ENCODE measurements around the gene GPC5.
"Not testable (repeated sequence)": the region's sequence is repeated elsewhere in the genome, so short reads cannot be mapped to it uniquely, and the experiment has no call there.

Gene GPC5

DNA sequence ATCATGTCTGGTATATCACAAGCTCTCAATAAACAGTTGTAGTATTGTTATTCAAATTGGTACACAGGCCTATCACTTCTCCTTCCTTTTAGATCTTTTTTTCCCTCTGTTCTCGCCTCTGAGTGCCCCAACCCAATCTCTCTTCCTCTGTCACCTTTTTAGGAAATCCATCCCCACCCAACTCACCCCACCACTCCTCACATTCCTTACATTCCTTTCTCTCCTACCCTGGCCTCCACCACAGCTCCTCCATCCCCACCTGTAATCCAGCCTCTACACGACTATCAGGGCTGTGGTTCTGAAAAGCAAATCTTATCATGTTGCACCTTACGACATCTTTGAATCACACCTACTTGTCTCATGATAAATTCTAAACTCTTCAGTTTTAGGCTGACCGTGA, 1282.8 kb downstream of the GPC5 start:
- ATAC-seq (ENCODE audit: low read depth) (no peak), DNase-seq (ENCODE audit: low spot score in 2 of 2) (no peak)
- peaks cover 17% of the 10 kb centered on the region for H3K9me3 Mint-ChIP-seq
- no peak overlapping the region for H3K27ac Mint-ChIP-seq
- H3K4me1 Mint-ChIP-seq = no peaks in the 10 kb centered on the region
- H3K36me3 Mint-ChIP-seq = no peaks in the 10 kb centered on the region
- H3K27me3 Mint-ChIP-seq = no peaks in the 10 kb centered on the region
- H3K4me3 Mint-ChIP-seq = no peak overlapping the region

GRCh38 chr13:92682832-92683517, 1284.6 kb downstream of the GPC5 start:
- ATAC-seq (ENCODE audit: low read depth) (no peak), DNase-seq (ENCODE audit: low spot score in 2 of 2) (no peak)
- peaks cover 17% of the 10 kb centered on the region for H3K9me3 Mint-ChIP-seq
- no peak overlapping the region for H3K27ac Mint-ChIP-seq
- H3K36me3 Mint-ChIP-seq = no peaks in the 10 kb centered on the region
- H3K4me3 Mint-ChIP-seq = no peak overlapping the region
- H3K27me3 Mint-ChIP-seq = no peaks in the 10 kb centered on the region
- H3K4me1 Mint-ChIP-seq = no peaks in the 10 kb centered on the region

GRCh38 chr13:92694047-92694446, 1295.6 kb downstream of the GPC5 start:
- H3K27me3 Mint-ChIP-seq = no peaks in the 10 kb centered on the region
- no peak overlapping the region for H3K4me3 Mint-ChIP-seq
- no peak for DNase-seq (ENCODE audit: low spot score in 2 of 2)
- peaks cover 9% of the 10 kb centered on the region for H3K9me3 Mint-ChIP-seq
- H3K27ac Mint-ChIP-seq = no peak overlapping the region
- no peak for ATAC-seq (ENCODE audit: low read depth)
- H3K4me1 Mint-ChIP-seq = no peaks in the 10 kb centered on the region
- H3K36me3 Mint-ChIP-seq = no peaks in the 10 kb centered on the region

GRCh38 chr13:92695827-92696226, 1297.4 kb downstream of the GPC5 start:
- ATAC-seq (ENCODE audit: low read depth); DNase-seq (ENCODE audit: low spot score in 2 of 2): not testable (repeated sequence)

GRCh38 chr13:92716749-92717148, 1318.3 kb downstream of the GPC5 start:
- ATAC-seq (ENCODE audit: low read depth) (no peak), DNase-seq (ENCODE audit: low spot score in 2 of 2) (no peak)
- no peaks in the 10 kb centered on the region for H3K27me3 Mint-ChIP-seq
- H3K27ac Mint-ChIP-seq = no peak overlapping the region
- H3K36me3 Mint-ChIP-seq = no peaks in the 10 kb centered on the region
- H3K9me3 Mint-ChIP-seq = peaks cover 3% of the 10 kb centered on the region
- no peaks in the 10 kb centered on the region for H3K4me1 Mint-ChIP-seq
- no peak overlapping the region for H3K4me3 Mint-ChIP-seq

More at GRCh38 chr13:92695827-92696226, 1297.4 kb downstream of the GPC5 start:
- H3K36me3 Mint-ChIP-seq, H3K4me3 Mint-ChIP-seq, H3K27me3 Mint-ChIP-seq, H3K4me1 Mint-ChIP-seq, H3K9me3 Mint-ChIP-seq, H3K27ac Mint-ChIP-seq: not testable (repeated sequence)

DNA sequence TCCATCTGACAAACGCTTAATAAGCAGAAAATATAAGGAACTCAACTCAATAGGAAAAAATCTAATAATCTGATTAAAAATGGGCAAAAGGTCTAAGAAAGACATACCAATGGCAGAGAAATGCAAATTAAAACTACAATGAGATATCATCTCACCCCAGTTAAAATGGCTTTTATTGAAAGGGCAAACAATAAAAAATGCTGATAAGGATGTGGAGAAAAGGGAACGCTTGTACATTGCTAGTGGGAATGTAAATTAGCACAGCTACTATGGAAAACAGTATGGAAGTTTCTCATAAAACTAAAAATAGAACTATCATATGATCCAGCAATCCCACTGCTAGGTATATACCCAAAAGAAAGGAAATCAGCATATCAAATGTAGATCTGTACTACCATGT, 1319.4 kb downstream of the GPC5 start:
- DNase-seq (ENCODE audit: low spot score in 2 of 2) (no peak), ATAC-seq (ENCODE audit: low read depth) (no peak)
- no peak overlapping the region for H3K4me3 Mint-ChIP-seq
- no peaks in the 10 kb centered on the region for H3K36me3 Mint-ChIP-seq
- no peaks in the 10 kb centered on the region for H3K4me1 Mint-ChIP-seq
- no peak overlapping the region for H3K27ac Mint-ChIP-seq
- H3K27me3 Mint-ChIP-seq = no peaks in the 10 kb centered on the region
- H3K9me3 Mint-ChIP-seq = peaks cover 3% of the 10 kb centered on the region

GRCh38 chr13:92719868-92720267, 1321.4 kb downstream of the GPC5 start:
- Mint-ChIP-seq H3K36me3 (no peaks in the 10 kb centered on the region), H3K4me1 (no peaks in the 10 kb centered on the region), H3K9me3 (peaks cover 3% of the 10 kb centered on the region), H3K27me3 (no peaks in the 10 kb centered on the region), H3K27ac (no peak overlapping the region), H3K4me3 (no peak overlapping the region)
- DNase-seq (ENCODE audit: low spot score in 2 of 2) = no peak
- ATAC-seq (ENCODE audit: low read depth) = no peak

DNA sequence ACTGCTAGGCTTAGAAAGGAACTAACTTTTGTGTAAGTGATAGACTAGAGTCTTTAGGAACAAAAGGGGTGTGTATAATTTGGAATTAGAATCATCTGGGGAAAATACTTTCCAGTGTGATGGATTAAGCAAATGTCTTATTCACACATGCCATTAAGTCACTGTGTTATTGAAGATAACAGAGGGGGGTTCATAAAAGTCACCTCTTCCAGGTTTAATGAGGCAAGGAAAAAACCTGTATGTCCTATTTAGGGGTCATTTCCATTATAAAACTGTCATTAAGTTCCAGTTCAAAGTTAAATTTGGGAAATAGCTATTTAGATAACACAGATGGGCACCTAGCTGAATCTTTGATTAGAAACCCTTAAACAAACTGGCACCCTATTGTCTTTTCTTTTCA, 1323.2 kb downstream of the GPC5 start:
- H3K9me3 Mint-ChIP-seq = peaks cover 2% of the 10 kb centered on the region
- DNase-seq (ENCODE audit: low spot score in 2 of 2) (no peak), ATAC-seq (ENCODE audit: low read depth) (no peak)
- H3K27me3 Mint-ChIP-seq = no peaks in the 10 kb centered on the region
- H3K36me3 Mint-ChIP-seq = no peaks in the 10 kb centered on the region
- H3K4me3 Mint-ChIP-seq = no peak overlapping the region
- H3K4me1 Mint-ChIP-seq = no peaks in the 10 kb centered on the region
- H3K27ac Mint-ChIP-seq = no peak overlapping the region

GRCh38 chr13:92727118-92727517, 1328.7 kb downstream of the GPC5 start:
- no peak overlapping the region for H3K4me3 Mint-ChIP-seq
- H3K4me1 Mint-ChIP-seq = no peaks in the 10 kb centered on the region
- H3K27ac Mint-ChIP-seq = no peak overlapping the region
- no peaks in the 10 kb centered on the region for H3K36me3 Mint-ChIP-seq
- peaks cover 9% of the 10 kb centered on the region for H3K9me3 Mint-ChIP-seq
- DNase-seq (ENCODE audit: low spot score in 2 of 2) = no peak
- ATAC-seq (ENCODE audit: low read depth) = no peak
- H3K27me3 Mint-ChIP-seq = no peaks in the 10 kb centered on the region

DNA sequence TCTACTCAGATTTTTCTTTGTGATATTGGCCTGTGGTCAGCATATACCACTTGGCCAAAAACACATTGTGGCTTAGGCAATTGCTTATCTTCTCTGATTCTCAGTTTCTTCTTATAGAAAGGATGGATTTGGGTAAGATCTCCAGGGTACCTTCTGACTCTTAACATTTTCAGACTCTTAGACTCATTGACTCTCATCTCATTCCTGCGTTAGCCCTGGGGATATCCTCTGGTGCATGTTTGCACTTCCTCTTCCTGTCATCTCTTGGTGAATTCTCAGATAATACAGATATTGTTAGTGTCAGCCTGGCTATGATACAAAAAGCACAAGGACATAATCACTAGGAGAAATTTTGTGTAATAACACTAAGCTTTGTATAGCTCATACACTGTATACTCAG, 1335.6 kb downstream of the GPC5 start:
- H3K4me1 Mint-ChIP-seq = no peaks in the 10 kb centered on the region
- peaks cover 10% of the 10 kb centered on the region for H3K9me3 Mint-ChIP-seq
- no peaks in the 10 kb centered on the region for H3K36me3 Mint-ChIP-seq
- DNase-seq (ENCODE audit: low spot score in 2 of 2) (no peak), ATAC-seq (ENCODE audit: low read depth) (no peak)
- no peak overlapping the region for H3K4me3 Mint-ChIP-seq
- H3K27me3 Mint-ChIP-seq = no peaks in the 10 kb centered on the region
- no peak overlapping the region for H3K27ac Mint-ChIP-seq

DNA sequence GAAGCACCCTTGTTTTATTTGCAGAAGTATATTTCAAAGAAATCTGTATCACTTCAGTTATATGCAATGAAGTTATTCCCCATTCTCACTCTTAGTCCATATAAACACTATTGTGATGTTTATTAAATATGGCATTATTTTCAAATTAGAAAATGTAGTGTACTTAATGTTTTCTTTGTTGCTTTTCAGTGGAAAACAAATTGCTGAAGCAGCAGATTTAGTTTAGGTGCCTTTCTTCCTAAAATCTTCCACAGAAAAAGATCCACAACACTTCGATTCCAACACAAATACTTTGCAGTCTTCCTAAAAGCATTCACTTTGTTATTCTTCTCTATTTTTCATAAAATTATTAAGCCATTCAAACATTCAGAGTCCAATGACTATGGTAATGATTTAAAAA, 1336.1 kb downstream of the GPC5 start:
- Mint-ChIP-seq H3K27ac (no peak overlapping the region), H3K4me3 (no peak overlapping the region)
- ATAC-seq (ENCODE audit: low read depth) = no peak

GRCh38 chr13:92735909-92736308, 1337.5 kb downstream of the GPC5 start:
- H3K36me3 Mint-ChIP-seq = no peaks in the 10 kb centered on the region
- H3K27me3 Mint-ChIP-seq = no peaks in the 10 kb centered on the region
- no peak for ATAC-seq (ENCODE audit: low read depth)
- no peak for DNase-seq (ENCODE audit: low spot score in 2 of 2)
- H3K4me1 Mint-ChIP-seq = no peaks in the 10 kb centered on the region
- peaks cover 11% of the 10 kb centered on the region for H3K9me3 Mint-ChIP-seq
- H3K4me3 Mint-ChIP-seq = no peak overlapping the region
- H3K27ac Mint-ChIP-seq = no peak overlapping the region

More for the DNA sequence above, 1336.1 kb downstream of the GPC5 start:
- H3K4me1 Mint-ChIP-seq = no peaks in the 10 kb centered on the region
- H3K36me3 Mint-ChIP-seq = no peaks in the 10 kb centered on the region
- no peak for DNase-seq (ENCODE audit: low spot score in 2 of 2)
- H3K9me3 Mint-ChIP-seq = peaks cover 10% of the 10 kb centered on the region
- H3K27me3 Mint-ChIP-seq = no peaks in the 10 kb centered on the region

DNA sequence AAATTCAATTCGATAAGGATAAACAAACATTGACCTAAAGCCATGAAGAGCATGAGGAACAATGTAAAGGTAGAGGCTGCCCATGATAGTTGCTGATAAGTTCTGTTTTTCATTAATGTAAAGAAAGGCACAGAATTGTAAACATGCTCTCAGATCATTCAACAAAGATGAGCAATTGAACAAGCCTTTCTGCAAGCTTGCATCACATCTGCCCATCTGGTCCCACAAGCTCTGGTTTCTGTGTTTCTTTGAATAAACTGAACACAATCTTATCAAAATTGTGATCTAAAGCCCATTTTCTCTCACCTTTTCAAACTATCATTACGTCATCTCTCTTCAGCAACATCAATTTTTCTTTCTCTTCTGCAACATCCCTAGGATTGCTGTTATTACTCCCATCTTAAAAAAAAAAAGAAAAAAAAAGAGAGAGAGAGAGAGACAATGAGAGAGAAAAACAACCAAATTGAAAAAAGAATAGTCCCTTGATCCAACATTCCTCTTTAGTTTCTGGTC, 1340.9 kb downstream of the GPC5 start:
- Mint-ChIP-seq H3K27ac (no peak overlapping the region), H3K27me3 (no peaks in the 10 kb centered on the region), H3K9me3 (peaks cover 10% of the 10 kb centered on the region), H3K4me3 (no peak overlapping the region), H3K4me1 (no peaks in the 10 kb centered on the region), H3K36me3 (no peaks in the 10 kb centered on the region)
- ATAC-seq (ENCODE audit: low read depth) (no peak), DNase-seq (ENCODE audit: low spot score in 2 of 2) (no peak)

DNA sequence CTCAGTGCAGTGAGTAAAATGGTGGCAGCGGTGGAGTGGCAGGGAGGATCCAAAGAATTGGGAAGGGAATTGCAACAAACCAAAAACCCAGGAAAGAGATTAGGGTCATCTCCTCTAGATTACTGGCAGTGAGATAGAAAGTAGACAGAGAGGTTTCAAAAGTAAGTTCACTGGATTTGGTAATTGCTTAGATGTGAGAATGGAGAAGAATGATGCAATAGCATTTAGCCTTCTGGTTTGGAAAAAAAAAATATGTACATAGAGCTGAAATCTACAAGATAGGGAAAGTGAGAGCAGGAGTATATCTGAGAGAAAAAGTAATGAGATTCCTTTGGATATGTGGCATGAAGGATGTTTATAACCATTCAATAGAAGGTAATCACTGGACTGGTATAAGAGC, 1345.6 kb downstream of the GPC5 start:
- no peak for DNase-seq (ENCODE audit: low spot score in 2 of 2)
- Mint-ChIP-seq H3K27ac (no peak overlapping the region), H3K4me3 (no peak overlapping the region), H3K36me3 (no peaks in the 10 kb centered on the region), H3K4me1 (no peaks in the 10 kb centered on the region), H3K9me3 (peaks cover 8% of the 10 kb centered on the region), H3K27me3 (no peaks in the 10 kb centered on the region)
- ATAC-seq (ENCODE audit: low read depth) = no peak

GRCh38 chr13:92745258-92745657, 1346.8 kb downstream of the GPC5 start:
- Mint-ChIP-seq H3K27ac (no peak overlapping the region), H3K27me3 (no peaks in the 10 kb centered on the region), H3K4me1 (no peaks in the 10 kb centered on the region), H3K36me3 (no peaks in the 10 kb centered on the region), H3K4me3 (no peak overlapping the region), H3K9me3 (peaks cover 8% of the 10 kb centered on the region)
- no peak for DNase-seq (ENCODE audit: low spot score in 2 of 2)
- no peak for ATAC-seq (ENCODE audit: low read depth)
